GM23248 (cell line): ENCODE data around the gene DGKA. TPM values are rescaled to one million over a fixed set of nuclear protein-coding genes. Genes with fewer than 3 reads are reported as not detected.

Experiments
- DNase-seq: peaks from one replicate; pipeline ENCODE4 v3.0.0-alpha.2; 2015
- H2AFZ ChIP-seq: fragments of 200-600 bp; sonication (generic); 2 replicates; pipeline ENCODE4 v1.6.1; 2016; ENCODE audit warnings: antibody characterized with exemption
- H3F3A ChIP-seq: fragments of 200-600 bp; sonication (generic); 2 replicates; pipeline ENCODE4 v1.6.1; 2016; ENCODE audit warnings: mild to moderate bottlenecking, antibody characterized with exemption, mixed run types; ENCODE audit not compliant: insufficient read depth
- H3K27ac ChIP-seq: fragments of 200-600 bp; sonication (generic); 2 replicates; pipeline ENCODE4 v1.5.1; 2016; ENCODE audit warnings: mild to moderate bottlenecking
- H3K27me3 ChIP-seq: fragments of 200-600 bp; sonication (generic); replicated peaks from 2 replicates; pipeline ENCODE4 v1.6.1; 2016; ENCODE audit warnings: mild to moderate bottlenecking; ENCODE audit not compliant: insufficient read depth
- H3K36me3 ChIP-seq: fragments of 200-600 bp; sonication (generic); 2 replicates; pipeline ENCODE4 v1.6.1; 2016; ENCODE audit warnings: low read depth, mild to moderate bottlenecking
- H3K4me1 ChIP-seq: fragments of 200-600 bp; sonication (generic); 2 replicates; pipeline ENCODE4 v1.6.1; 2016; ENCODE audit warnings: mild to moderate bottlenecking; ENCODE audit not compliant: insufficient read depth
- H3K4me2 ChIP-seq: fragments of 200-600 bp; sonication (generic); one replicate; pipeline ENCODE4 v1.6.1; 2016; ENCODE audit warnings: mild to moderate bottlenecking; ENCODE audit not compliant: unreplicated experiment
- H3K4me3 ChIP-seq: fragments of 200-600 bp; sonication (generic); 2 replicates; pipeline ENCODE4 v1.5.1; 2016; ENCODE audit warnings: mild to moderate bottlenecking
- H3K79me2 ChIP-seq: fragments of 200-600 bp; sonication (generic); 2 replicates; pipeline ENCODE4 v1.6.1; 2016; ENCODE audit warnings: mild to moderate bottlenecking; ENCODE audit not compliant: insufficient read depth
- H3K9ac ChIP-seq: fragments of 200-600 bp; sonication (generic); 2 replicates; pipeline ENCODE4 v1.6.1; 2016; ENCODE audit warnings: mild to moderate bottlenecking
- H3K9me2 ChIP-seq: fragments of 200-600 bp; sonication (generic); 2 replicates; pipeline ENCODE4 v1.6.1; 2016; ENCODE audit warnings: mixed run types, mild to moderate bottlenecking, moderate library complexity; ENCODE audit not compliant: insufficient read depth
- H3K9me3 ChIP-seq: fragments of 200-600 bp; sonication (generic); one replicate; pipeline ENCODE4 v1.6.1; 2017; ENCODE audit warnings: low read depth
- H4K20me1 ChIP-seq: fragments of 200-600 bp; sonication (generic); 2 replicates; pipeline ENCODE4 v1.6.0; 2016; ENCODE audit not compliant: insufficient read depth
- EZH2 ChIP-seq: fragments of 200-600 bp; sonication (generic); IDR thresholded peaks from 2 replicates; pipeline ENCODE4 v1.6.1; 2018; ENCODE audit warnings: antibody characterized with exemption, mild to moderate bottlenecking; ENCODE audit not compliant: insufficient read depth, poor library complexity, severe bottlenecking
- EZH2phosphoT487 ChIP-seq: fragments of 200-600 bp; sonication (generic); IDR thresholded peaks from 2 replicates; pipeline ENCODE4 v1.6.1; 2018; ENCODE audit warnings: antibody characterized with exemption, moderate library complexity, mild to moderate bottlenecking, low read depth; ENCODE audit not compliant: insufficient read depth
- WGBS, 2 experiments: methylation state at CpG; one replicate each; pipeline ENCODE4 v1.1.6; 2015 to 2017; ENCODE audit warnings: low lambda C conversion rate in 2 of 2, low coverage in 1 of 2; ENCODE audit errors: missing lambda C conversion rate in 2 of 2; 5-methylcytosine and 5-hydroxymethylcytosine counted together
- in situ Hi-C: fragments of 300-500 bp; cut with MboI; formaldehyde crosslinking; loops from 2 replicates; pipeline ENCODE4 v1.15.0; 2020
- polyA plus RNA-seq: library from polyadenylated mRNA; unstranded; fragments of >200 nt; fragmentation: Nextera tagmentation; extraction: Ambion mirVana; gene quantifications from 2 replicates; pipeline ENCODE4 v1.2.1, GENCODE V29; 2016
- total RNA-seq: library from RNA; depleted of rRNA; stranded (reverse); fragments of >200 nt; shearing (Covaris generic); gene quantifications from 2 replicates; pipeline ENCODE4 v1.2.3, GENCODE V29; 2014

Gene DGKA
- total and polyA plus RNA-seq, 2 experiments from 2014 or later = 67.7 to 116 TPM

DNA sequence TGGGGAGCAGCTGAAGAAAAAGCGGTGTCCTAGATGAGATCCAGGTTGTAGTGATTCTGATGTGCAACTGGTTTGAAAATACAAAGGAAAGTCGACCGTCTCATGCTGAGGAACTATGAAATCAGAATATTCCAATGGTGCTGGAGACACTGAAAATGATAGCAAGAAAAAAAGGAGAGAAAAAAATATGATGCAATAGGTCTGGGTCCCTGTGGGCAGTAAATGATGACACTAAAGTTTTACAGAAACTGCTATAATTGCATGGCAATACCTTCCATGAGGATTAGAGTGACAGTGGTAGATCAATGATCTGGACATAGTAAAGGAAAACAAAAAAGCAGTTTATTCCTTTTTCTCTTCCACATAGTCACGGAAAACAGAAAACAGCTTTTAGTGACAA lies 5.6 kb upstream of the DGKA start:
- H4K20me1 ChIP-seq = no peaks in the 10 kb centered on the region
- in situ Hi-C loops = loop anchor here (5.0 kb wide), 1 partner anchor 83 kb away; the partner anchor contains the start of gene MMP19
- TF ChIP-seq EZH2phosphoT487 (no peak), EZH2 (no peak)
- WGBS, 2 experiments = 44 to 49% methylated on average over 4 of the region's 4 CpGs
- H3K9me3 ChIP-seq = no peaks in the 10 kb centered on the region
- peak overlapping the region; percentile 98 for H3K4me3 ChIP-seq
- H3K27me3 ChIP-seq = no peaks in the 10 kb centered on the region
- peak; percentile 18 for DNase-seq
- H3K27ac ChIP-seq = peak overlapping the region; percentile 94
- H3K4me1 ChIP-seq = peaks cover 17% of the 10 kb centered on the region
- H3K4me2 ChIP-seq = peak overlapping the region; percentile 94
- H3K9ac ChIP-seq = peak overlapping the region; percentile 96
- H3K36me3 ChIP-seq = no peaks in the 10 kb centered on the region
- H3F3A ChIP-seq = peaks cover 32% of the 10 kb centered on the region
- H3K9me2 ChIP-seq = no peaks in the 10 kb centered on the region
- peak overlapping the region; percentile 15; the same call in 1 of the 2 replicates for H2AFZ ChIP-seq
- peaks cover 86% of the 10 kb centered on the region for H3K79me2 ChIP-seq

DNA sequence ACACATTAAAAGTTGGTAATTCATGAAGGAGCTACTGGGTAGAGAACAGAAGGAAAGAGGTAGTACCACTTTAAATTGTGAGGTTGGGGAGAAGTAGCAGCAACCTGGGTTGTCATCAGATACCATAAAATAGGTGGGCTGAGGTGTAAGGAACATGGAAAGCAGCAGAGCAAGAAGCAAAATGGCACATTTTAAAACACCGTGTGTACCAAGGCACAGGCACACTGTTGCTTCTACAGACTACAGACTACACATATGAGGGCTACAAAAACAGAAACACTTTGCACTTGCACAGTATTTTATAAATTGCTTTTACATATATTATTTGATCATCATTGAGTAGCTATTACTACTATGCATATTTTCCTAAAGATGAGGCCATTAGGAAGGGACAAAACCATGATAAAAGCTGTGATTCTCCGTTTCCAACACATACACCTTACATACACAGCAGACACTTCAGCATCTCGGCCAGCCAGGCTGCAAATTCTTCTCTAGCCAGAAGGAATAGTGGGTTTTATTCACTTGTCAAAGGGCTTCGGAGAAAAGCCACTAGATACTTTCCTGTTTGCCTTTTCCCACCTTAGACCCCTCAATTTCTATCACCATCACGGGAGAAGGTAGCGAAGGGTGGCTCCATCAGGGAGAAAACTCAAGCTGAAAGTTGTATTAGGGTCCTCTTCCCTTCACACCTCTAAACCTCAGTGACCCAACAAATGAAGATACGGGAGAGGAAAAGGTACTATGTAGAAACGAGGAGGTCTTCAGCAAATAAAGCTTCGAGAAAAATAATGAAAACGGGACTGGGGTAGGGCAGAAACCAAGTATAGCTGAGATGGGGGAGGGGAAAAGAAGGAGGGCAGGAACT lies 4.9 kb upstream of the DGKA start:
- Histone ChIP-seq H3F3A (peaks cover 34% of the 10 kb centered on the region), H3K27me3 (no peaks in the 10 kb centered on the region), H3K27ac (peak overlapping the region; percentile 94), H3K9ac (peak overlapping the region; percentile 96), H2AFZ (peak overlapping the region; percentile 92), H3K4me2 (peak overlapping the region; percentile 94), H3K79me2 (peaks cover 79% of the 10 kb centered on the region), H3K9me2 (no peaks in the 10 kb centered on the region), H3K36me3 (no peaks in the 10 kb centered on the region), H3K4me1 (peaks cover 24% of the 10 kb centered on the region), H4K20me1 (no peaks in the 10 kb centered on the region), H3K9me3 (no peaks in the 10 kb centered on the region), H3K4me3 (peak overlapping the region; percentile 98)
- in situ Hi-C loops = loop anchor here (5.0 kb wide), 1 partner anchor 84 kb away; the partner anchor contains the start of gene MMP19
- WGBS, 2 experiments = 6 to 9% methylated on average over 10 of the region's 10 CpGs
- TF ChIP-seq EZH2phosphoT487 (no peak), EZH2 (no peak)
- DNase-seq = peak; percentile 41

DNA sequence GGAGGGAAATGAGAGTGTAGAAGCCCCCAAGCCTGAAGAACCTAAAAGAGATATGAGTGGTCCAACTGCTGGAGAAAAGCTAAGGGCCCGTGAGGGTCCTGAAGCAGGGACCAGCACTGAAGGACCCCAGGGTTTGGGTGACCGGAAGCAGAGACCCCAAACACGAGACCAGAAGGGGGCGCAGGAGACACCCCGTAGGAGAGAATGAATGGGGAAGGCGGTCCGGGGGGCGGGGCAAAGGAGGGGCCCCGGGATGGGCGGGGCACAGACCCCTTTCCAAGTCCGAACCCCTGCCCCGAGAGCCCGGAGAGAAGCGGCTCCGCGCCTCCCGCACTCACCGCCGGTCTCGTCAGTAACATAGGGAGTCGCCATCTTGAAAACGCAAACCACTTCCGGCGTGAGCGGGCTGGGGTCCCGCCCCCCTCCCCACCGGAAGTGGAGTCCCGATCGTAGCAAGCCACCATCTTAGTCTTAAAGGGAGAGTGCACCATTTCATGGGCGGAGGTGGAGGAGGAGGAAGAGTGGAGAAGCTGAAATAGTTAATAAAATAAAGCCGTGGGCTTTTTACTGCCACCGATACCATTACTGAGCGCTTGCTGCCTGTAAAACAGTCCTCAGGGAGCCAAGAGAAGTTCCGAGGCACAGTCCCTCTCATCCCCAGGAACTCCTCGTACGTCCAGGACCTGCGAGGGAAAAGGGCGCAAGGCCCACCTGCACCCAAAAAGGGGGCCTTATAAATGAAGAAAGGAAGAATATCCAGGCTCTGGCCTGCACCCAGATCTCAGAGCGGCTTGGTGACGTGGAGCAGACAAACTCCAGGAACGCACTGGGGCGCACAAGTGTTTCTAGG lies 4.0 kb upstream of the DGKA start:
- Histone ChIP-seq H3K9ac (peak overlapping the region; percentile 96), H3K4me2 (peak overlapping the region; percentile 94), H3K9me3 (no peaks in the 10 kb centered on the region), H3K79me2 (peaks cover 71% of the 10 kb centered on the region), H3K27me3 (no peaks in the 10 kb centered on the region), H3K4me3 (peak overlapping the region; percentile 98), H3F3A (peaks cover 34% of the 10 kb centered on the region), H4K20me1 (no peaks in the 10 kb centered on the region), H3K27ac (peak overlapping the region; percentile 94), H3K4me1 (peaks cover 28% of the 10 kb centered on the region), H3K9me2 (no peaks in the 10 kb centered on the region), H3K36me3 (no peaks in the 10 kb centered on the region), H2AFZ (peak overlapping the region; percentile 92)
- TF ChIP-seq EZH2phosphoT487 (no peak), EZH2 (no peak)
- in situ Hi-C loops = loop anchor here (5.0 kb wide), 1 partner anchor 85 kb away; the partner anchor contains the start of gene MMP19
- DNase-seq = peak; percentile 91
- WGBS, 2 experiments = 0 to 1% methylated on average over 31 to 41 of the region's 42 CpGs
